Middle frontal gyrus (tissue), 1 donor: ENCODE results near the gene AHI1.

Source experiments
- DNase-seq: peaks from one replicate; pipeline ENCODE4 v3.0.0-alpha.2; 2015; ENCODE audit warnings: low spot score; ENCODE audit errors: extremely low spot score

The AHI1 gene

GRCh38 chr6:135464634-135465033, 32.9 kb downstream of the AHI1 start:
- DNase-seq, result no peak

- DNase-seq, result no peak
Measured at GRCh38 chr6:135461208-135461607, 36.3 kb downstream of the AHI1 start.

GRCh38 chr6:135458051-135458450, 39.5 kb downstream of the AHI1 start:
- no peak for DNase-seq

- no peak for DNase-seq
Measured at GRCh38 chr6:135451617-135452190, 45.8 kb downstream of the AHI1 start.

GRCh38 chr6:135449246-135449645, 48.3 kb downstream of the AHI1 start:
- DNase-seq, result no peak

GRCh38 chr6:135440087-135440792, 57.3 kb downstream of the AHI1 start:
- no peak for DNase-seq

GRCh38 chr6:135439549-135439948, 58.0 kb downstream of the AHI1 start:
- no peak for DNase-seq

- DNase-seq, result no peak
Measured at GRCh38 chr6:135438907-135439535, 58.5 kb downstream of the AHI1 start.

GRCh38 chr6:135434991-135435390, 62.5 kb downstream of the AHI1 start:
- DNase-seq, result no peak

GRCh38 chr6:135434095-135434494, 63.4 kb downstream of the AHI1 start:
- DNase-seq, result no peak

GRCh38 chr6:135428078-135428477, 69.5 kb downstream of the AHI1 start:
- DNase-seq, result no peak

- DNase-seq, result no peak
Measured at GRCh38 chr6:135426833-135427232, 70.7 kb downstream of the AHI1 start.

- DNase-seq, result no peak
Measured at GRCh38 chr6:135424385-135424784, 73.2 kb downstream of the AHI1 start.

- DNase-seq, result no peak
Measured at GRCh38 chr6:135423649-135424128, 73.9 kb downstream of the AHI1 start.

- DNase-seq, result no peak
Measured at GRCh38 chr6:135419162-135419561, 78.4 kb downstream of the AHI1 start.

GRCh38 chr6:135418040-135418760, 79.3 kb downstream of the AHI1 start:
- DNase-seq, result no peak

GRCh38 chr6:135412761-135413160, 84.8 kb downstream of the AHI1 start:
- no peak for DNase-seq

- no peak for DNase-seq
Measured at GRCh38 chr6:135411849-135412248, 85.7 kb downstream of the AHI1 start.

GRCh38 chr6:135411339-135411738, 86.2 kb downstream of the AHI1 start:
- no peak for DNase-seq

GRCh38 chr6:135410856-135411255, 86.7 kb downstream of the AHI1 start:
- no peak for DNase-seq

GRCh38 chr6:135403584-135403983, 94.0 kb downstream of the AHI1 start:
- no peak for DNase-seq

- no peak for DNase-seq
Measured at GRCh38 chr6:135402311-135402710, 95.2 kb downstream of the AHI1 start.
